Measurements from ENCODE around the gene PPP1R27.

PPP1R27 gene

DNA sequence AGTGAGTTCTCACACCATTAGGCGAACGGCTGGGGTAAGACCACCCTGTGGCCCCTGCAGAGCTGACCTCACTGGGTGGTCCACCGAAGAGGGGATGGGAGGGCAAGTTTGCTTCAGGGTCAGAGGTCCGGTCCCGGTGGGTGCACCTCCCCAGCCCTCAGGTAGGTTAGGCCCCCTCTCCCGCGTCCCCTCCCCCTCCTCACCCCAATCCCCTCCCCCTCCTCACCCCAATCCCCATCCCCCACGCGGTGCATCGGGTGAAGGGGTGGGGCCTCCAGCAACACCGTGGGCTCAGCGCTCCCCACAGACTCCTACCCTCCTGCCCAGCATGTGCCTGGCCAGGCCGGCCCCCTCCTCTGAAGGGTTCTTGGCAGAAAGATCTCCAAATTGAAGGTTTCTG lies 15.1 kb downstream of the PPP1R27 start:
- no peak for DNase-seq

- DNase-seq, result no peak
These were observed 17.1 kb downstream of the PPP1R27 start for GRCh38 chr17:81817758-81818147.

DNA sequence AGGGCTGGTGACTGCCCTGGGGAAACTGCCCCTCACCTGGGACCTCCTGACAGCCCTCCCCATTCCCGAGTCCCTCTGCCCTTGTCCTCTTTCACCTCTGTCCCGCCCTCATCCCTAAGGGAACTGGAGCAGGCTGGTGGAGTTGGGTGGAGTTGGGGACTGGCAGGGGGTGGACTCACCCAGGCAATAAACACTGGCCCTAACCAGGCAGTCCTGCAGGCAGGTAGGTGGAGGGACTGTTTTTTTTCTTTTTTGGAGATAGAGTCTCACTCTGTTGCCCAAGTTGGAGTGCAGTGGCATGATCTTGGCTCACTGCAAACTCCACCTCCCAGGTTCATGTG lies 19.2 kb downstream of the PPP1R27 start:
- no peak for DNase-seq

GRCh38 chr17:81814748-81815645 lies 19.9 kb downstream of the PPP1R27 start:
- DNase-seq, result no peak

- no peak for DNase-seq
These were observed 20.8 kb downstream of the PPP1R27 start for GRCh38 chr17:81813861-81814683.

GRCh38 chr17:81813371-81813684 lies 21.5 kb downstream of the PPP1R27 start:
- no peak for DNase-seq

GRCh38 chr17:81812571-81813370 lies 22.1 kb downstream of the PPP1R27 start:
- no peak for DNase-seq

GRCh38 chr17:81811705-81812570 lies 22.9 kb downstream of the PPP1R27 start:
- no peak for DNase-seq

DNA sequence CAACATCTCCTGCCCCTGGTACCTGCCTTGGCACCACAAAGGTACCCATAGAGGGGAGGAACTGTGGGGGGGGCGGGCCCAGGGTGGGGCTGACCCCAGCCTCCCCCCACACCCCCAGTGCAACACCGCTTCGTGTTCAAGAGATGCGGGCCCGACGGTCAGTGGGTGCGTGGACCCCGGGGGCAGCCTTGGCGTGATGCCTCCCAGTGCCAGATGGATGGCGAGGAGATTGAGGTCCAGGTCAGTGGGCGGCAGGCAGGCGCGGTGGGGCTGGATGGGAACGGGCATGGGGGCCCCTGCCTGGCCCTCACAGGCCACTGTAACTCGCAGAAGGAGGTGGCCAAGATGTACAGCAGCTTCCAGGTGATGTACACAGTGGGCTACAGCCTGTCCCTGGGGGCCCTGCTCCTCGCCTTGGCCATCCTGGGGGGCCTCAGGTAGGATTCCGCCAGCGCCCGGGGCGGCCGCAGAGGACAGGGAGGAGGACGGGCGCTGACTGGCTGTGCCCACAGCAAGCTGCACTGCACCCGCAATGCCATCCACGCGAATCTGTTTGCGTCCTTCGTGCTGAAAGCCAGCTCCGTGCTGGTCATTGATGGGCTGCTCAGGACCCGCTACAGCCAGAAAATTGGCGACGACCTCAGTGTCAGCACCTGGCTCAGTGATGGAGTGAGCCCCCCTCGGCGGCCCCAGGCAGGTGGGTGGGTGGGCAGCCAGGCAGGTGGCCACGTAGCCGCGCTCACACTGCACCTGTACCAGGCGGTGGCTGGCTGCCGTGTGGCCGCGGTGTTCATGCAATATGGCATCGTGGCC lies 23.8 kb downstream of the PPP1R27 start:
- no peak for DNase-seq

DNA sequence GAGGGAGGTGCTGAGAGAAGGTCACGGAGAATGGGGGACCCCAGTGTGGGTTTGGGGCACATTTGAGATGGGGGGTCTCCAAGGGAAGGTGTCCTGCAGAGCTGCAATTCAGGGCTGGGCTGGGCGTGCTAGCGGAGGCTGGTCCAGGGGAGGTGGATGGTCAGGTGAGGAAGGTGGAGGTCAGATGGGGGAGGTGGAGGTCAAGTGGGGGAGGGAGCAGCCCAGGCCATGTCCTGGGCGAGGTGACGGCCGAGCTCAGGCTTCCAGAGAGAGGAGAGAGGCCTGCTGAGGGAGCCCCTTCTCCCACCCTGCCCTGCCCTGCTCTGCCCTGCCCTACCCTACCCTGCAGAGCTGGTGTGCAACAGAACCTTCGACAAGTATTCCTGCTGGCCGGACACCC lies 24.4 kb downstream of the PPP1R27 start:
- DNase-seq, result no peak

DNA sequence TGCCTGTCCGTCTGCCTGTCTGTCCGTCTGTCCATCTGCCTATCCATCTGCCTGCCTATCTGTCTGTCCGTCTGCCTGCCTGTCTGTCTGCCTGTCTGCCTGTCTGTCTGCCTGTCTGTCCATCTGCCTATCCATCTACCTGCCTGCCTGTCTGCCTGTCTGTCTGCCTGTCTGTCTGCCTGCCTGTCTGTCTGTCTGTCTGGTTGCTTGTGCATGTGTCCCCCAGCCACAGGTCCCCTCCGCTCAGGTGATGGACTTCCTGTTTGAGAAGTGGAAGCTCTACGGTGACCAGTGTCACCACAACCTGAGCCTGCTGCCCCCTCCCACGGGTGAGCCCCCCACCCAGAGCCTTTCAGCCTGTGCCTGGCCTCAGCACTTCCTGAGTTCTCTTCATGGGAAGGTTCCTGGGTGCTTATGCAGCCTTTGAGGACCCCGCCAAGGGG lies 25.3 kb downstream of the PPP1R27 start:
- DNase-seq, result no peak

DNA sequence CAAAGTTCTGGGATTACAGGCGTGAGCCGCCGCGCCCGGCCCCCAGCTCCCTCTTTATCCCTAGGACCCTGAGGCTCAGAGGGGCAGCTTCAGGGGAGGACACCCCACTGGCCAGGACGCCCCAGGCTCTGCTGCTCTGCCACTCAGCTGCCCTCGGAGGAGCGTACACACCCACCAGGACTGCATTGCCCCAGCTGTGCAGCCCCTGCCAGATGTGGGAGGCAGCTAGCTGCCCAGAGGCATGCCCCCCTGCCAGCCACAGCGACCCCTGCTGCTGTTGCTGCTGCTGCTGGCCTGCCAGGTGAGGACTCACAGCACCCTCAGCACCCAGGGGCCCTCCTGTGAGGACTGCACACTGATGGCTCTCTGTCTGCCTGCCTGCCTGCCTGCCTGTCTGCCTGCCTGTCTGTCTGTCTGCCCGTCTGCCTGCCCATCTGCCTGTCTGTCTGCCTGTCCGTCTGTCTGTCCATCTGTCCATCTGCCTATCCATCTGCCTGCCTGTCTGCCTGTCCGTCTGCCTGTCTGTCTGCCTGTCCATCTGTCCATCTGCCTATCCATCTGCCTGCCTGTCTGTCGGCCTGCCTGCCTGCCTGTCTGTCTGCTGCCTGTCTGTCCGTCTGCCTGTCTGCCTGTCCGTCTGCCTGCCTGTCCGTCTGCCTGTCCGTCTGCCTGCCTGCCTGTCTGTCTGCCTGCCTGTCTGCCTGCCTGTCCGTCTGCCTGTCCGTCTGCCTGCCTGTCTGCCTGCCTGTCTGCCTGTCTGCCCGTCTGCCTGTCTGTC lies 25.9 kb downstream of the PPP1R27 start:
- no peak for DNase-seq

DNA sequence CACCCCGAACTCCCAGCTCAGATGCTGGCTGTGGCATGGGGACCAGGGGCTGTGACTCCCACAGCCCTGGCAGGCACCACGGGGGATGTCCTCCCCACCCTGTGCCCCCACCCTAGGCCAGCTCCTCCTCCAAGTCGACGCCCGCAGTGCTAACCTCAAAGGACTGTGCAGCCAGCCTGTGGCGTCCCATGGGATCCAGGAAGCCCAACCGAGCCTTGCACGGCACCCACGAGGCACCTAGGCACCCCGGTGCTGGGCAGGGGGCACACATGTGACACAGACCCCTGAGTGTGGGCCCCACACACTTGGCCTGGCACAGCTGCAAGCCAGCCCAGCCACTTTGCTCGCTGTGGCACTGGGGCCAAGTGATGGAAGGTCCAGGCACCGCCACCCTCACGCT lies 27.0 kb downstream of the PPP1R27 start:
- no peak for DNase-seq

- DNase-seq, result no peak
These were observed 27.6 kb downstream of the PPP1R27 start for GRCh38 chr17:81807210-81807719.

GRCh38 chr17:81806461-81807209 lies 28.2 kb downstream of the PPP1R27 start:
- DNase-seq, result no peak

DNA sequence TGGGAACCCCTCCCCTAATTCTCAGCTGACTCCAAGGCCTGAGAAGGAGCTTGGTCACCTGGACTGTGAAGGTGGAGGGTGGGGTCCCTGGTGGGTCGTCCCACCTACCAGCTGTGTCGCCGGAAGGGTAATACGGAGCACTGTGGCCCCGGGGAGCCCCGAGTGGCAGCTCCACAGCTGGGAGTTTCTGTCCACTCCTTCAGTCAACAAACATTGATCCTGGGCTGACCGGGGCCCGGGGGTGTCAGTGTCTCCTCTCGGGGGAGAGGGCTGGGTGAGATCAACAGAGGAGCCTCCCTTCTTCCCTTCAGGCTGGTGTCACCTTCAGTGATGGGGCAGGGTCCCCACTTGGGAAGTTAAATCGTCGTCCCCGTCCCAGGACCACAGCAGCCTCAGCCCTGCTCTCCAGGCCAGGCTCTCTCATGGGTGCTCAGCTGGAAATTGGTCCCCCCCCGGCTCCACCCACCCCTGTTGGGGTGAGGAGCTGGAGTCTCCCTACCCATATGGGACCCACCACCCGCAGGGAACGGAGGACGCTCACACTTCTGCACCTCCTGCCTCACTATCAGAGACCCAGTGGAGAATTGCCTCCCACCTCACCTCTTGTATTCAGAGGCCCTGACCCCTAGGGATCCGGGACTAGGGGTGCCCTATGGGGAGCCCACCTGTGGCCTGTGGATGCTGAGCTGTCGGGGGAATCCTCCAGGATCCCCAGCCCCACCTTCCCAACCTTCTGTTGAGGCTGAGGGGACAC lies 29.0 kb downstream of the PPP1R27 start:
- DNase-seq, result no peak

GRCh38 chr17:81804559-81805399 lies 30.1 kb downstream of the PPP1R27 start:
- DNase-seq, result no peak

All from activated T-cell treated with anti-CD3 and anti-CD28 coated beads, Interleukin-2, amount 50 U/mL, for 48 hours (primary cell).